Peyer's patch (tissue), 4 donors: ENCODE results near the gene PGBD2.

Experiments used
- CTCF ChIP-seq, 6 experiments: fragments of 450-650 bp in 4 of 6; fragments of 200-600 bp in 2 of 6; sonication (generic) in 1 of 6; IDR thresholded peaks; one replicate each; pipeline ENCODE4 v1.5.1; 2017 to 2019; ENCODE audit warnings: antibody characterized with exemption in 6 of 6, mild to moderate bottlenecking in 3 of 6, moderate library complexity in 1 of 6
- POLR2A ChIP-seq, 2 donors: fragments of 450-650 bp; IDR thresholded peaks; one replicate each; pipeline ENCODE4 v1.5.1; 2017; ENCODE audit warnings: antibody characterized with exemption in 2 of 2, mild to moderate bottlenecking in 2 of 2, moderate library complexity in 2 of 2

GRCh38 chr1:248910761-248911160 is 4.7 kb downstream of the PGBD2 start:
- no peak for TF ChIP-seq CTCF (IDR thresholded peaks at IDR 0.05)
- no peak for TF ChIP-seq POLR2A (IDR thresholded peaks at IDR 0.05)
